Activated T-cell treated with anti-CD3 and anti-CD28 coated beads, Interleukin-2, amount 50 U/mL, for 24 hours (primary cell): ENCODE measurements around the gene GPX4.

Experiments
- DNase-seq: peaks from one replicate; pipeline ENCODE4 v3.0.0-alpha.2; 2020
- H3K27ac Mint-ChIP-seq: 2 replicates; pipeline ENCODE4 v1.8.0; 2020; ENCODE audit warnings: mild to moderate bottlenecking, mixed read lengths
- H3K27me3 Mint-ChIP-seq: 2 replicates; pipeline ENCODE4 v1.8.0; 2020; ENCODE audit warnings: mixed read lengths
- H3K36me3 Mint-ChIP-seq: 2 replicates; pipeline ENCODE4 v1.8.0; 2020; ENCODE audit warnings: low read depth, mixed read lengths
- H3K4me1 Mint-ChIP-seq: 2 replicates; pipeline ENCODE4 v1.8.0; 2020; ENCODE audit warnings: low read depth, mixed read lengths
- H3K4me3 Mint-ChIP-seq: 2 replicates; pipeline ENCODE4 v1.8.0; 2020; ENCODE audit warnings: mild to moderate bottlenecking, moderate library complexity, mixed read lengths
- H3K9me3 Mint-ChIP-seq: 2 replicates; pipeline ENCODE4 v1.8.0; 2020; ENCODE audit warnings: mixed read lengths

GPX4 gene, protein sequence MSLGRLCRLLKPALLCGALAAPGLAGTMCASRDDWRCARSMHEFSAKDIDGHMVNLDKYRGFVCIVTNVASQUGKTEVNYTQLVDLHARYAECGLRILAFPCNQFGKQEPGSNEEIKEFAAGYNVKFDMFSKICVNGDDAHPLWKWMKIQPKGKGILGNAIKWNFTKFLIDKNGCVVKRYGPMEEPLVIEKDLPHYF

DNA sequence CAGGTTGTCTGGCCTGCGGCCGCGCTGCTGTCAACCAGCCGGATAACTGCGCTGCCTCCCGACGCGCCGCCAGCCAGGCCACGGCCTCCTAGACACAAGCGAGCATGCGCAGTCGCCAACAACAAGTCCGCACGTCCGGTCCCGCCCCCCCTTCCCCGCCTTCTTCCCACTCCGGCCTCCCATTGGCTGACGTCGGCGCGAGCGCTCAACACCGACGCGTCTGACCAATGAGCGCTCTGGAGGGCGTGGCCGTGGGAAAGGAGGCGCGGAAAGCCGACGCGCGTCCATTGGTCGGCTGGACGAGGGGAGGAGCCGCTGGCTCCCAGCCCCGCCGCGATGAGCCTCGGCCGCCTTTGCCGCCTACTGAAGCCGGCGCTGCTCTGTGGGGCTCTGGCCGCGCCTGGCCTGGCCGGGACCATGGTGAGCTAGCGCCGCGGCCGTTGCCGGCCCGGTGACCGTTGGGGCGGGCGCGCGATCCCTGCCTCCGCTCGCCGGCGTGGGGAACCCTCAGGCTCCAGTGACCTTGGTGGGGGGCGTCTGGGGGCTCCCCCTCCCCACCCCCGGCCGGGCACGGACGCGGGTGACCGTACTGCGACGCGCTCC, at the start of gene GPX4:
Gene GPX4 (plus strand): TSS at position 287 of the 603 bp plus-strand sequence. CDS start 50 bp downstream, at position 337.
- Mint-ChIP-seq H3K4me1 (peaks cover 50% of the 10 kb centered on the region), H3K27ac (peak within 1 kb of the TSS; percentile 93), H3K27me3 (no peaks in the 10 kb centered on the region), H3K9me3 (peaks cover 3% of the 10 kb centered on the region), H3K4me3 (peak within 1 kb of the TSS; percentile 82), H3K36me3 (peaks cover 28% of the 10 kb centered on the region)
- DNase-seq = peak; percentile 97

DNA sequence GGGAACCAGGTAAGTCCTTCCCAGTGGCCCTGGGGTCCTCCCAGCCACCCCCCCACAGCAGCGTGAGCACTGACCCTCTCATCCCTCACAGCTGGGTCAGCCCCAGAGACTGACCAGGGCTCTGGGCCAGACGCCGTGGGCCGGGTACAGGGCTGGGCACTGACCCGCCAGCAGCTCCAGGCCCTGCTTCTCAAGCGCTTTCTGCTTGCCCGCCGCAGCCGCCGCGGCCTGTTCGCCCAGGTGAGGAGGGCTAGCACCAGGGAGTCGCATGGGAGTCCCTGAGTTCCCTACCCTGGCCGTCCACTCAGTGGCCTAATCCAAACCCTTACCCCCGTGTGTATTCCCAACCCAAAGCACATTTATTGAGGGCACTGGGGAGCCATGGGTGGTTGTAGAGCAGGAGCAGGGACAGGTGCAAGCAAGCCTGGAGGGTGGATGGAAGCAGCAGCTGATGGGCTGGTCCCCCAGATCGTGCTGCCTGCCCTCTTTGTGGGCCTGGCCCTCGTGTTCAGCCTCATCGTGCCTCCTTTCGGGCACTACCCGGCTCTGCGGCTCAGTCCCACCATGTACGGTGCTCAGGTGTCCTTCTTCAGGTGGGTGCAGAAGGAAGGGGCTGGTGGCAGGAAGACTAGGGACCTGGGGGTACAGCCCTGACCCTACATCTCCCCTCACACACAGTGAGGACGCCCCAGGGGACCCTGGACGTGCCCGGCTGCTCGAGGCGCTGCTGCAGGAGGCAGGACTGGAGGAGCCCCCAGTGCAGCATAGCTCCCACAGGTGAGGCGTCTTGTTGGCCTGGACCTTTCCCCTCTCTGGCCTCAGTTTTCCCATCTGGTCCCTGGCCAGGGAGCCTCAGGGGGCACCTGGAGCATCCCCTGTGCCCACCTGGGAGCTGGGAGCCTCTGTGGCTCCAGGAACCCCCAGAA, 49.4 kb upstream of the GPX4 start:
- no peak overlapping the region for H3K27ac Mint-ChIP-seq

DNA sequence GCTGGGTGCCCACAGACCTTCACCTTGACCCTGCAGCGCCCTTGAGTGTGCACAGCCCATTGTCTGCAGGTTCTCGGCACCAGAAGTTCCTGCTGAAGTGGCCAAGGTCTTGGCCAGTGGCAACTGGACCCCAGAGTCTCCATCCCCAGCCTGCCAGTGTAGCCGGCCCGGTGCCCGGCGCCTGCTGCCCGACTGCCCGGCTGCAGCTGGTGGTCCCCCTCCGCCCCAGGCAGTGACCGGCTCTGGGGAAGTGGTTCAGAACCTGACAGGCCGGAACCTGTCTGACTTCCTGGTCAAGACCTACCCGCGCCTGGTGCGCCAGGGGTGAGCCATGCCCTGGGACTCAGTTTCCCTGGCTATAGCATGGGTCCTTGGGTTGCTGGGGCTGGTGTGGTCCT, 48.8 kb upstream of the GPX4 start:
- no peak overlapping the region for H3K4me3 Mint-ChIP-seq

More for the DNA sequence above, 49.4 kb upstream of the GPX4 start:
- Mint-ChIP-seq H3K27me3 (no peaks in the 10 kb centered on the region), H3K4me1 (peaks cover 18% of the 10 kb centered on the region), H3K9me3 (no peaks in the 10 kb centered on the region), H3K4me3 (no peak overlapping the region), H3K36me3 (peaks cover 21% of the 10 kb centered on the region)
- no peak for DNase-seq

DNA sequence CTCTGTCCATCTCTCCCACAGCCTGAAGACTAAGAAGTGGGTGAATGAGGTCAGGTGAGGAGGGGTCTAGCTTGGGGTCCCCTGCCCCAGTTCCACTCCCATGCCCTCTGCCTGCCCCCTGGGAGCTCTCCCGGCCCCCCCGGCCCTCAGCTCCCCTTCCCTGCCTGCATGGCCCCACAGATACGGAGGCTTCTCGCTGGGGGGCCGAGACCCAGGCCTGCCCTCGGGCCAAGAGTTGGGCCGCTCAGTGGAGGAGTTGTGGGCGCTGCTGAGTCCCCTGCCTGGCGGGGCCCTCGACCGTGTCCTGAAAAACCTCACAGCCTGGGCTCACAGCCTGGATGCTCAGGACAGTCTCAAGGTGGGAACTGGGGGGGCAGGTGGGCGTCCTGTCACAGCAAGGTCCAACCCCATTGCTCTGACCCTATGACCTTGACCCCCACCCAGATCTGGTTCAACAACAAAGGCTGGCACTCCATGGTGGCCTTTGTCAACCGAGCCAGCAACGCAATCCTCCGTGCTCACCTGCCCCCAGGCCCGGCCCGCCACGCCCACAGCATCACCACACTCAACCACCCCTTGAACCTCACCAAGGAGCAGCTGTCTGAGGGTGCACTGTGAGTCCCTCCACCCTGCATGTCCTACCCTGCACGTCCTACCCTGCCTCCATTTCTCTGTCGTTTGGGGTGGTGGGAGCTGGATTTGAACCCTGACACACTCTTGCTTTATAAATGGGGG, 47.7 kb upstream of the GPX4 start:
- H3K27me3 Mint-ChIP-seq = no peaks in the 10 kb centered on the region
- no peaks in the 10 kb centered on the region for H3K9me3 Mint-ChIP-seq
- no peak for DNase-seq
- peaks cover 18% of the 10 kb centered on the region for H3K4me1 Mint-ChIP-seq
- peak overlapping the region; percentile 11 for H3K27ac Mint-ChIP-seq
- peaks cover 25% of the 10 kb centered on the region for H3K36me3 Mint-ChIP-seq
- H3K4me3 Mint-ChIP-seq = no peak overlapping the region

More for the DNA sequence above, 48.8 kb upstream of the GPX4 start:
- DNase-seq = no peak
- H3K36me3 Mint-ChIP-seq = peaks cover 25% of the 10 kb centered on the region
- peaks cover 18% of the 10 kb centered on the region for H3K4me1 Mint-ChIP-seq
- no peak overlapping the region for H3K27ac Mint-ChIP-seq
- H3K27me3 Mint-ChIP-seq = no peaks in the 10 kb centered on the region
- H3K9me3 Mint-ChIP-seq = no peaks in the 10 kb centered on the region

GRCh38 chr19:1057176-1057855, 46.5 kb upstream of the GPX4 start:
- Mint-ChIP-seq H3K4me3 (no peak overlapping the region), H3K27ac (peak overlapping the region; percentile 73), H3K27me3 (no peaks in the 10 kb centered on the region), H3K36me3 (peaks cover 25% of the 10 kb centered on the region), H3K9me3 (no peaks in the 10 kb centered on the region), H3K4me1 (peaks cover 14% of the 10 kb centered on the region)
- DNase-seq = peak; percentile 65

DNA sequence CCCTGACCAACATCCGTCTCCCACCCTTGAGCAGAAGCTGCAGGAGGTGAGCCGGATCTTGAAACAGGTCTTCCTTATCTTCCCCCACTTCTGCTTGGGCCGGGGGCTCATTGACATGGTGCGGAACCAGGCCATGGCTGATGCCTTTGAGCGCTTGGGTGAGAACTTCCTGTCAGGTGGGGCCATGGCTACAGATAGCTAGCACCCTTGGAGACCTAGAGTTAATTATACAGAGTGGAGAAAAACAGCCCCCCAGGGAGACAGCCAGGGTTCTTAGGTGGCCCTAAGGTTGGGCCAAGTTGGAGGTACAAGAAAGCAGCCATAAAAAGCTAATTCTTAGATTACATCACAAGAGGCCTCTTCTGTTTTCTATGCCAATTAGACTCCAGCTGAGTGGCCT, 45.7 kb upstream of the GPX4 start:
- no peak overlapping the region for H3K4me3 Mint-ChIP-seq
- H3K36me3 Mint-ChIP-seq = peaks cover 25% of the 10 kb centered on the region
- no peaks in the 10 kb centered on the region for H3K9me3 Mint-ChIP-seq
- H3K27me3 Mint-ChIP-seq = no peaks in the 10 kb centered on the region
- DNase-seq = no peak
- peaks cover 12% of the 10 kb centered on the region for H3K4me1 Mint-ChIP-seq
- peak overlapping the region; percentile 73 for H3K27ac Mint-ChIP-seq

DNA sequence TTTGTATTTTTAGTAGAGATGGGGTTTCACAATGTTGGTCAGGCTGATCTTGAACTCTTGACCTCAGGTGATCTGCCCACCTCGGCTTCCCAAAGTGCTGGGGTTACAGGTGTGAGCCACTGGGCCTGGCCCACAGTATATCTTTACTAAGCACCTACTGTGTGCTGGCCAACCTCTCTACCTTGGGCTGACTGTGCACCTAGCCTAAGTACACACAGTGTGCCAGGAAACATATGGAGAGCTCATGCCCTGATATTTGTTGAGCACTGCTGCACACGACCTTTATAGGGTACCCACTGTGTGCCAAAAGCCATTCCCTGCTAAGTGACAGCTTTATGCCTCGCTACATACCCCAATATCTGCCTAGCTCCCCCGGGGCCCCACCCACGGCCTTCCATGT, 43.1 kb upstream of the GPX4 start:
- Mint-ChIP-seq H3K4me1 (peaks cover 29% of the 10 kb centered on the region), H3K36me3 (peaks cover 25% of the 10 kb centered on the region), H3K27ac (no peak overlapping the region), H3K9me3 (no peaks in the 10 kb centered on the region), H3K27me3 (no peaks in the 10 kb centered on the region), H3K4me3 (no peak overlapping the region)
- DNase-seq = no peak

GRCh38 chr19:1061987-1062386, 41.8 kb upstream of the GPX4 start:
- no peak overlapping the region for H3K27ac Mint-ChIP-seq
- no peak overlapping the region for H3K4me3 Mint-ChIP-seq
- peaks cover 15% of the 10 kb centered on the region for H3K36me3 Mint-ChIP-seq
- peaks cover 39% of the 10 kb centered on the region for H3K4me1 Mint-ChIP-seq
- no peak for DNase-seq
- H3K27me3 Mint-ChIP-seq = no peaks in the 10 kb centered on the region
- no peaks in the 10 kb centered on the region for H3K9me3 Mint-ChIP-seq

DNA sequence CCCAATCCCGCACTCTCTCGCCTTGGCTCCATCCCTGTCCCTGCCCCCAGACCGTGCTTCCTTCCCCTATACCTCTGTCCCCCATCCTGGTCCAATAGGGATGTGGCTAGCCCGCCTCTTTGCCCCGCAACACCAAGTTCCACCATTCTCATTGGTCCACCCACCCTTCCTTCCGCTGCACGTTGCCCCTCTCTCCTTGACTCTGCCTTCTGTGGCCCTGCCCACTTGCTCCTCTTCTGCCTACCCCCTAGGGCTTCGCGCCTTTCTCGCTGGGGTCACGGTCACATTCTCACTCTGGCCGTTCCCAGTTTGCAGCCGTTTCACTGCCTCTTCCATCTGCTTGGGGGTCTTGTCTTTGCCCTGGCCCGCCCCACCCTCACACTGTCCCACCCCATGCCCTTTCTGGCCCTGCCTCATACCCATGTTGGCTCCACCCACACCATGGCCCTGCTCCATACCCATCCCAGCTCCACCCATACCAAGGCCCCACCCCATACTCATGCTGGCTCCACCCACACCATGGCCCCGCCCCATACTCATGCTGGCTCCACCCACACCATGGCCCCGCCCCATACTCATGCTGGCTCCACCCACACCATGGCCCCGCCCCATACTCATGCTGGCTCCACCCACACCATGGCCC, 41.3 kb upstream of the GPX4 start:
- Mint-ChIP-seq H3K27me3 (no peaks in the 10 kb centered on the region), H3K9me3 (no peaks in the 10 kb centered on the region), H3K4me3 (no peak overlapping the region), H3K27ac (no peak overlapping the region), H3K4me1 (peaks cover 35% of the 10 kb centered on the region), H3K36me3 (peaks cover 12% of the 10 kb centered on the region)
- DNase-seq = no peak

GRCh38 chr19:1063030-1063908, 40.5 kb upstream of the GPX4 start:
- no peaks in the 10 kb centered on the region for H3K9me3 Mint-ChIP-seq
- H3K27ac Mint-ChIP-seq = no peak overlapping the region
- DNase-seq = peak; percentile 76
- peaks cover 27% of the 10 kb centered on the region for H3K4me1 Mint-ChIP-seq
- no peaks in the 10 kb centered on the region for H3K27me3 Mint-ChIP-seq
- peaks cover 11% of the 10 kb centered on the region for H3K36me3 Mint-ChIP-seq
- H3K4me3 Mint-ChIP-seq = no peak overlapping the region

DNA sequence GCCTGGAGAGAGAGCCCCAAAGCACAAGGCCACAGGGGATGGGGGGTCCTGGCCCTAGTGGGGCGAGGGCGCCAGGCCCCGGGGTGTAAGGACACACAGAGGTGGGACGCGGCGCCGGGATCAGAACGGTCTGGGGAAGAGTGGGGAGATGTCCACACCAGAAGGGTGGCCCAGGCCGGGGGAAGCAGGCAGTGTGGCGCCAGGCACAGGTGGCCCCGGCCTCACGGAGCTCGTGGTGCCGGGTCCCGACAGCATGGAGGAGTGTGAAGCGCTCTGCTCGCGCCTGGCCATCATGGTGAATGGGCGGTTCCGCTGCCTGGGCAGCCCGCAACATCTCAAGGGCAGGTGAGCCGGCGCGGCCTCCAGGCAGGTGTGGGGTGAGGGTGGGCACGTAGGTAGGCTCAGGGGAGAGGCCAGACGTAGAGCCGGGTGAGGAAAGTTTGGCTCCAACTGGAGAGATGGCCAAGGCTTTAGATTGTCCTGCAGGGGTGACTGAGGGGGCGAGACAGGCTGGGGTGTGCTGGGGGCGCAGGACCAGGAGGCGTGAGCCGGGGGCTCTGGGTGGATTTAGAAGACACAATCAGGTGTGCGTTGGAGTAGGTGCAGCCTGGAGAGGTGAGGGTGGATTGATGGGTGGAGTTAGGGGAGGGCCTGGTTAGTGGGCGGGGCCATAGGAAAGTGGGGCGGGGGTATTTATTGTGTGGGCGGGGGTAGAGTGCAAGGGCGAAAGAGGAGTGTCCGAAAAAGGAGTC, 39.7 kb upstream of the GPX4 start:
- no peak for DNase-seq
- peaks cover 15% of the 10 kb centered on the region for H3K36me3 Mint-ChIP-seq
- H3K4me1 Mint-ChIP-seq = peaks cover 32% of the 10 kb centered on the region

More for the DNA sequence above, 39.7 kb upstream of the GPX4 start:
- Mint-ChIP-seq H3K27ac (no peak overlapping the region), H3K4me3 (no peak overlapping the region), H3K27me3 (no peaks in the 10 kb centered on the region), H3K9me3 (no peaks in the 10 kb centered on the region)
